SK-N-MC (cell line): Measurements from ENCODE around the gene GNAQ.

ENCODE experiments used
- EZH2 ChIP-seq: fragments of 200-600 bp; sonication (generic); IDR thresholded peaks from one replicate; pipeline ENCODE4 v1.6.1; 2017; ENCODE audit warnings: antibody characterized with exemption
- FOXP2 ChIP-seq: optimal IDR thresholded peaks from 2 replicates; pipeline ENCODE3; 2011; ENCODE audit warnings: mild to moderate bottlenecking, moderate library complexity; ENCODE audit not compliant: insufficient read depth; ENCODE audit errors: extremely low read length, control extremely low read depth
- POLR2AphosphoS5 ChIP-seq: IDR thresholded peaks from 2 replicates; pipeline ENCODE4 v1.6.1; 2012; ENCODE audit warnings: mild to moderate bottlenecking, low read depth, low read length, borderline replicate concordance

DNA sequence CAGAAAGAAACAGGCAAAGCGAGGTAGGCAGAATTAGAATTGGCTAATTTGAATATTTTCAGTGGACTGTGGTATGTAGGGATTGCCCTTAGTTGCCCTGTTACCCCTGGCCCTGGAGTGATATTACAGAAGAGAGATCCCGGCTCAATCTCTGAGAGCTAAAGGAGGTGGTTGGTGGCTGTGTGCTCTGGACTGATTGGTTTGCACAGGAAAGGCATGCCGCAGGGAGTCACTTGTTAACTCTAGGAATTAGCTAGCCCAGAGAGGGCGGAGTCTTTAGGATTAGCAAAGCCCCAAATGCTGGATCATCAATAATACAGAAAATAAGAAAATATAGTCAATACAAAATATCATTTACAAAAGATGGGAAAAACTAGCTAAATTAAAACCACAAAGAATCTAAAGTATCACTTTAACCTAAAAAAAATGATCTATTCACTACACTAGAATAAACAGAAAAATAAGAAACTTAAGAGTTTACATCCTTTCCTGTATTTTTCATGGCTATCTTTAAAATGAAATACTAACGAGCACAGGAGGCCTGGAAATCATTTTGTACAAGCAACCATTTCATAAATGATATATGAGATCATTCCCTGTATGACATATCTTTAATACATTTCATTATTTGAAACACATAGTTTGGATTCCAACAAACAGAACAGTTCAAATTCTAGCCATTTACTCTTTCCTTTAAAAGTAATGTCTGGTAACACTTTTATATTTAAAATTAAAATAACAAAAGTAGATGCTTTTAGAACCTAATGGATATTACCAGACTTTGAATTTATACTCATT lies 71.1 kb downstream of the GNAQ start:
- TF ChIP-seq POLR2AphosphoS5, result no peak
- no peak for TF ChIP-seq EZH2
- TF ChIP-seq FOXP2, result no peak
